Mammary epithelial cell (primary cell): ENCODE measurements around the gene ZBTB20.

Experiments
- EZH2 ChIP-seq: IDR thresholded peaks from 2 replicates; pipeline ENCODE4 v1.6.1; 2012; ENCODE audit warnings: low read length, inconsistent platforms, borderline replicate concordance
- TF ChIP-seq, protein P1 (sequence below), 2 donors: IDR thresholded peaks in 1 of 2; conservative IDR thresholded peaks in 1 of 2; 2 replicates each; pipeline ENCODE4 v1.5.1; 2011 to 2012; ENCODE audit warnings: inconsistent platforms in 2 of 2, low read length in 2 of 2, mild to moderate bottlenecking in 2 of 2, control low read depth in 1 of 2, low read depth in 1 of 2; ENCODE audit not compliant: insufficient read depth in 1 of 2; ENCODE audit errors: extremely low read depth in 1 of 2

DNA sequence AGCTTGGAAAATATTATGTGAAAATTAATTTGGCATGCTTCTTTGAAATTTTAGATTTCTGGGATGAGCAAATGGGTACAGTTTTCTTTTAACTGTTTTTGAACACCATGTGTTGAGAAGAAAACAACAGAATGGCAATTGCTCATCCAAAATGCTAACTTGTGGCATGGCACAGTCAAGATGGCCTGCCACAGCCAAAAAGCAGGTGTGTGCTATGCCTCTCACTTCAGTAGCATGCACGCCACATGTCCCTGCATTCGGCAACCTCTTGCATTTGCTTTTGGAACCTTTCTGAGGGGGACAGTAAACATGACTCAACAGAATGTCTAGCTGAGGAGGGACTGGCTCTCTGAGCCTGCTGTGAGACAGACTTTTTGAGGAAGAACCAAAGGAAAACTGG lies 714.8 kb downstream of the ZBTB20 start:
- TF ChIP-seq, protein P1, sequence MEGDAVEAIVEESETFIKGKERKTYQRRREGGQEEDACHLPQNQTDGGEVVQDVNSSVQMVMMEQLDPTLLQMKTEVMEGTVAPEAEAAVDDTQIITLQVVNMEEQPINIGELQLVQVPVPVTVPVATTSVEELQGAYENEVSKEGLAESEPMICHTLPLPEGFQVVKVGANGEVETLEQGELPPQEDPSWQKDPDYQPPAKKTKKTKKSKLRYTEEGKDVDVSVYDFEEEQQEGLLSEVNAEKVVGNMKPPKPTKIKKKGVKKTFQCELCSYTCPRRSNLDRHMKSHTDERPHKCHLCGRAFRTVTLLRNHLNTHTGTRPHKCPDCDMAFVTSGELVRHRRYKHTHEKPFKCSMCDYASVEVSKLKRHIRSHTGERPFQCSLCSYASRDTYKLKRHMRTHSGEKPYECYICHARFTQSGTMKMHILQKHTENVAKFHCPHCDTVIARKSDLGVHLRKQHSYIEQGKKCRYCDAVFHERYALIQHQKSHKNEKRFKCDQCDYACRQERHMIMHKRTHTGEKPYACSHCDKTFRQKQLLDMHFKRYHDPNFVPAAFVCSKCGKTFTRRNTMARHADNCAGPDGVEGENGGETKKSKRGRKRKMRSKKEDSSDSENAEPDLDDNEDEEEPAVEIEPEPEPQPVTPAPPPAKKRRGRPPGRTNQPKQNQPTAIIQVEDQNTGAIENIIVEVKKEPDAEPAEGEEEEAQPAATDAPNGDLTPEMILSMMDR (conservative IDR thresholded peaks at IDR 0.05 in 1 of 2, IDR thresholded peaks at IDR 0.05 in 1 of 2; ENCODE audit: extremely low read depth in 1 of 2, insufficient read depth in 1 of 2, low read depth in 1 of 2, low read length in 2 of 2): no peak
- no peak for TF ChIP-seq EZH2
